ENCODE data around the gene SKI.

SKI gene

GRCh38 chr1:2307972-2308371, 79.9 kb downstream of the SKI start:
- H3K4me1 Mint-ChIP-seq, result peaks cover 16% of the 10 kb centered on the region
- H3K27ac Mint-ChIP-seq, result peak overlapping the region; percentile 33 to 62 (median 59)
- no peak for TF ChIP-seq CTCF (IDR thresholded peaks at IDR 0.05; ENCODE audit: unreplicated experiment in 3 of 3)
- H3K36me3 Mint-ChIP-seq (ENCODE audit: low read depth), result peaks cover 31% of the 10 kb centered on the region
- H3K27me3 Mint-ChIP-seq (ENCODE audit: low read depth), result no peaks in the 10 kb centered on the region
- H3K4me3 Mint-ChIP-seq, result no peak overlapping the region
- H3K9me3 Mint-ChIP-seq, result no peaks in the 10 kb centered on the region

GRCh38 chr1:2308844-2309243, 80.7 kb downstream of the SKI start:
- H3K4me1 Mint-ChIP-seq, result peaks cover 16% of the 10 kb centered on the region
- peaks cover 27% of the 10 kb centered on the region for H3K36me3 Mint-ChIP-seq (ENCODE audit: low read depth)
- H3K27ac Mint-ChIP-seq, result peak overlapping the region; percentile 49 to 62 (median 51)
- no peak for TF ChIP-seq CTCF (IDR thresholded peaks at IDR 0.05; ENCODE audit: unreplicated experiment in 3 of 3)
- H3K4me3 Mint-ChIP-seq, result no peak overlapping the region
- no peaks in the 10 kb centered on the region for H3K9me3 Mint-ChIP-seq
- H3K27me3 Mint-ChIP-seq (ENCODE audit: low read depth), result no peaks in the 10 kb centered on the region

- Mint-ChIP-seq H3K9me3 (no peaks in the 10 kb centered on the region), H3K27ac (peak overlapping the region in 1 of 3 experiments; percentile 60), H3K4me3 (no peak overlapping the region), H3K4me1 (peaks cover 7% of the 10 kb centered on the region), H3K36me3 (ENCODE audit: low read depth) (peaks cover 23% of the 10 kb centered on the region), H3K27me3 (ENCODE audit: low read depth) (no peaks in the 10 kb centered on the region)
- TF ChIP-seq CTCF (IDR thresholded peaks at IDR 0.05; ENCODE audit: unreplicated experiment in 3 of 3), result no peak
These were observed 82.4 kb downstream of the SKI start for GRCh38 chr1:2310332-2311183.

GRCh38 chr1:2311184-2312032, 83.3 kb downstream of the SKI start:
- no peak overlapping the region for H3K4me3 Mint-ChIP-seq
- no peak overlapping the region for H3K27ac Mint-ChIP-seq
- H3K36me3 Mint-ChIP-seq (ENCODE audit: low read depth), result peaks cover 23% of the 10 kb centered on the region
- peaks cover 7% of the 10 kb centered on the region for H3K4me1 Mint-ChIP-seq
- TF ChIP-seq CTCF (IDR thresholded peaks at IDR 0.05; ENCODE audit: unreplicated experiment in 3 of 3), result peak; percentile 46 to 57 (median 56)
- H3K27me3 Mint-ChIP-seq (ENCODE audit: low read depth), result no peaks in the 10 kb centered on the region
- no peaks in the 10 kb centered on the region for H3K9me3 Mint-ChIP-seq

- no peaks in the 10 kb centered on the region for H3K9me3 Mint-ChIP-seq
- no peak for TF ChIP-seq CTCF (IDR thresholded peaks at IDR 0.05; ENCODE audit: unreplicated experiment in 3 of 3)
- peaks cover 11% of the 10 kb centered on the region for H3K4me1 Mint-ChIP-seq
- H3K27me3 Mint-ChIP-seq (ENCODE audit: low read depth), result no peaks in the 10 kb centered on the region
- no peak overlapping the region for H3K4me3 Mint-ChIP-seq
- H3K36me3 Mint-ChIP-seq (ENCODE audit: low read depth), result peaks cover 19% of the 10 kb centered on the region
- peak overlapping the region in 1 of 3 experiments; percentile 32 for H3K27ac Mint-ChIP-seq
These were observed 84.0 kb downstream of the SKI start for GRCh38 chr1:2312160-2312514.

Measured in nephron (organoid).